GM19025 (cell line): ENCODE measurements around the gene CACNG8.

ENCODE experiments used
- ATAC-seq: cut with Tn5 transposase; IDR thresholded peaks from one replicate; pipeline ENCODE4 v1.9.1; 2021; ENCODE audit warnings: mild to moderate bottlenecking, low read depth, moderate library complexity; ENCODE audit not compliant: unreplicated experiment

CACNG8 gene

GRCh38 chr19:53961523-53962356 lies 997 bp upstream of the CACNG8 start:
- ATAC-seq, result no peak

GRCh38 chr19:53965091-53965490 lies 2.4 kb downstream of the CACNG8 start:
- ATAC-seq, result no peak

- ATAC-seq, result no peak
These were observed 4.2 kb downstream of the CACNG8 start for GRCh38 chr19:53966931-53967330.

- ATAC-seq, result no peak
These were observed 6.6 kb downstream of the CACNG8 start for GRCh38 chr19:53969366-53969765.

GRCh38 chr19:53971673-53972072 lies 8.9 kb downstream of the CACNG8 start:
- ATAC-seq, result no peak

GRCh38 chr19:53977429-53977990 lies 14.8 kb downstream of the CACNG8 start:
- no peak for ATAC-seq

- ATAC-seq, result no peak
These were observed 15.4 kb downstream of the CACNG8 start for GRCh38 chr19:53977991-53978731.

GRCh38 chr19:53978975-53979801 lies 16.5 kb downstream of the CACNG8 start:
- ATAC-seq, result no peak

- no peak for ATAC-seq
These were observed 18.0 kb downstream of the CACNG8 start for GRCh38 chr19:53980539-53981375.

GRCh38 chr19:53981376-53981951 lies 18.7 kb downstream of the CACNG8 start:
- no peak for ATAC-seq

- no peak for ATAC-seq
These were observed 19.3 kb downstream of the CACNG8 start for GRCh38 chr19:53982001-53982451.

- no peak for ATAC-seq
These were observed 19.9 kb downstream of the CACNG8 start for GRCh38 chr19:53982611-53983010.

- ATAC-seq, result no peak
These were observed 20.9 kb downstream of the CACNG8 start for GRCh38 chr19:53983457-53984289.

GRCh38 chr19:53985863-53986262 lies 23.1 kb downstream of the CACNG8 start:
- ATAC-seq, result no peak

GRCh38 chr19:53988981-53989380 lies 26.2 kb downstream of the CACNG8 start:
- ATAC-seq, result no peak

- ATAC-seq, result no peak
These were observed 27.1 kb downstream of the CACNG8 start for GRCh38 chr19:53989600-53990533.
